Smooth muscle cell (in vitro differentiated cells): Measurements from ENCODE around the gene TENM3. TPM values are rescaled to one million over a fixed set of nuclear protein-coding genes. Genes with fewer than 3 reads are reported as not detected.
A peak's percentile ranks its signal among the peaks of the same experiment; 100 is the strongest.

ENCODE experiments used
- DNase-seq: peaks from one replicate; lab custom pipeline; 2025; ENCODE audit not compliant: unreplicated experiment; lab: John Stamatoyannopoulos, UW
- H2AFZ ChIP-seq: fragments of 200-600 bp; sonication (generic); 2 replicates; pipeline ENCODE4 v1.6.0; 2016; ENCODE audit warnings: antibody characterized with exemption, low read depth, mild to moderate bottlenecking
- H3F3A ChIP-seq: fragments of 200-600 bp; sonication (generic); 2 replicates; pipeline ENCODE4 v1.6.0; 2017; ENCODE audit warnings: antibody characterized with exemption, low read depth
- H3K27ac ChIP-seq: fragments of 200-600 bp; sonication (generic); 2 replicates; pipeline ENCODE4 v1.5.1; 2016; ENCODE audit warnings: low read depth, mild to moderate bottlenecking
- H3K27me3 ChIP-seq: fragments of 200-600 bp; sonication (generic); 2 replicates; pipeline ENCODE4 v1.6.1; 2016; ENCODE audit warnings: low read depth, mild to moderate bottlenecking
- H3K36me3 ChIP-seq: fragments of 200-600 bp; sonication (generic); 2 replicates; pipeline ENCODE4 v1.5.1; 2016; ENCODE audit warnings: low read depth
- H3K4me1 ChIP-seq: fragments of 200-600 bp; sonication (generic); 2 replicates; pipeline ENCODE4 v1.5.1; 2016; ENCODE audit warnings: low read depth
- H3K4me2 ChIP-seq: fragments of 200-600 bp; sonication (generic); 2 replicates; pipeline ENCODE4 v1.6.0; 2016; ENCODE audit warnings: mild to moderate bottlenecking
- H3K4me3 ChIP-seq: fragments of 200-600 bp; sonication (generic); 2 replicates; pipeline ENCODE4 v1.5.1; 2016; ENCODE audit warnings: mild to moderate bottlenecking
- H3K79me2 ChIP-seq: fragments of 200-600 bp; sonication (generic); 2 replicates; pipeline ENCODE4 v1.6.0; 2016; ENCODE audit warnings: low read depth, mild to moderate bottlenecking
- H3K9ac ChIP-seq: fragments of 200-600 bp; sonication (generic); 2 replicates; pipeline ENCODE4 v1.6.0; 2016; ENCODE audit warnings: low read depth
- H3K9me3 ChIP-seq: fragments of 200-600 bp; sonication (generic); replicated peaks from 2 replicates; pipeline ENCODE4 v1.5.1; 2016; ENCODE audit warnings: low read depth
- H4K20me1 ChIP-seq: fragments of 200-600 bp; sonication (generic); 2 replicates; pipeline ENCODE4 v1.6.0; 2016; ENCODE audit warnings: low read depth
- CTCF ChIP-seq: fragments of 200-600 bp; sonication (generic); IDR thresholded peaks from 2 replicates; pipeline ENCODE4 v1.5.1; 2017; ENCODE audit warnings: borderline replicate concordance, mild to moderate bottlenecking, antibody characterized with exemption; ENCODE audit not compliant: insufficient read depth, poor library complexity, severe bottlenecking
- WGBS: methylation state at CpG from one replicate; pipeline ENCODE4 v1.1.7; 2016; ENCODE audit warnings: low lambda C conversion rate; 5-methylcytosine and 5-hydroxymethylcytosine counted together
- polyA plus RNA-seq: library from polyadenylated mRNA; unstranded; fragments of >200 nt; fragmentation: Nextera tagmentation; extraction: Ambion mirVana; gene quantifications from 2 replicates; pipeline ENCODE4 v1.2.1, GENCODE V29; 2016
- total RNA-seq: library from RNA; depleted of rRNA; stranded (reverse); fragments of >200 nt; gene quantifications from 2 replicates; pipeline ENCODE4 v1.2.3, GENCODE V29; 2014

Gene TENM3
- total and polyA plus RNA-seq, 2 experiments from 2014 or later: 46.9 to 295 TPM

DNA sequence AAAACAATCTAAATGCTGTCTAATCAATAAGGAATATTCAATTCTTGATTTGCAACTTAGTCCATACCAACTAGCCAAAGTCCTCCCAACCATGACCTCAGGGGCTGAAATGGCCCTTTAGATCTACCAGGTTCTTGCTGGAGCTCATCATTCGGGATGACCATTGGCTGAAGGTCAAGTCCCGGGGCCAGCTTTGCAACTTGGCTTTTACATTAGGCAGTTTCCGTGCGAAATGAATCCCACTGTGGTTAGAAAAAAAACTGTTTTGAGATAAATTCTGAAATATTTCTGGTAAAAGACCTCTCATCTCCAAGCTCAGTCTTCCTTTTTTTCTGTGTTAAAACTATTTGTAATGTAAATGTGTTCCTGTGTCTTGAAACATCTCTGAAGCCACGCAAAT is 178.6 kb downstream of the TENM3 start:
- WGBS: 83% methylated on average over 5 of the region's 5 CpGs
- Histone ChIP-seq H4K20me1 (no peaks in the 10 kb centered on the region), H3K27ac (no peak overlapping the region), H3K79me2 (peaks cover 6% of the 10 kb centered on the region), H3K27me3 (no peaks in the 10 kb centered on the region), H3K4me3 (no peak overlapping the region), H3K4me1 (no peaks in the 10 kb centered on the region), H3K9ac (no peak overlapping the region), H3K9me3 (no peaks in the 10 kb centered on the region), H3K4me2 (no peak overlapping the region), H3K36me3 (no peaks in the 10 kb centered on the region), H3F3A (no peaks in the 10 kb centered on the region), H2AFZ (no peak overlapping the region)
- no peak for TF ChIP-seq CTCF
- no peak for DNase-seq

DNA sequence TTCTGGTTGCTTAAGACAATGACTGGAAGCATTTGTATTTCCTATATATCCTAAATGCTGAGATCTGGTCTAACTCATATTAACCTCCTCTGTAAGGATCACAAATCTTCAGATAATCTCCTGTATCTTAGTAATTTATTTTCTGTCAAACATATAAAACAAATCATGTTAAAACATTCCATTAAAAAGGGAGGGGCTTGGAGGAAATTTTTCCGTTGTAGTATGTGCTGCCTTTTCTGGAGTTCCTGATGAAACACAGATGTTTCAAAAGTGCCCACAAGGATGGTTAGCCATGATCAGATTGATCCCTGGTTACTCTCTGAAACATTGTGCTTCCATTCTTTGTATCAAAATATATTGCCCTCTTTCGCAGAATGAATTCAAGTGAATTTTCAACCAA is 182.1 kb downstream of the TENM3 start:
- TF ChIP-seq CTCF: no peak
- H3K79me2 ChIP-seq: peaks cover 6% of the 10 kb centered on the region
- H2AFZ ChIP-seq: no peak overlapping the region
- H3K27ac ChIP-seq: no peak overlapping the region
- H3K27me3 ChIP-seq: no peaks in the 10 kb centered on the region
- WGBS: 95% methylated on average over 2 of the region's 2 CpGs
- no peak overlapping the region for H3K4me3 ChIP-seq
- H4K20me1 ChIP-seq: no peaks in the 10 kb centered on the region
- no peak overlapping the region for H3K9ac ChIP-seq
- DNase-seq: no peak
- H3K36me3 ChIP-seq: no peaks in the 10 kb centered on the region
- no peaks in the 10 kb centered on the region for H3F3A ChIP-seq
- H3K4me1 ChIP-seq: no peaks in the 10 kb centered on the region
- H3K9me3 ChIP-seq: no peaks in the 10 kb centered on the region
- no peak overlapping the region for H3K4me2 ChIP-seq

DNA sequence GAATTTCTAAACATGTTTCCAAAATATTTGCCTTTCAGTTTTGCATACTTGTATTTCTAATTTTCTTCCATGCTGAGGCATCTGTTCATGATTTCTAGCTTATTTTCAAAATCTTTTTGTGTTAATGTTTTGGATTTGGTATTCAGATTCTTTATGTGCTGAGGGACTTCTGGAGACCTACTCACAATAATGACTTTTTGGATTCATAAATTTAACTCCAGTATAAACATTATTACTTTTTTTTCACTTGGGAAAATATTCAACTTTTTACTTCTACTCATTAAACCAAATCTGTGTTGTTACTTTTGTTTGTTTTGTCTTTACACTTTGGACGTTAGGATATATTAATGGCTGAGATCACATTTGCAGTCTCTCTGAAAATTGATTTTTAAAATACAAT is 183.7 kb downstream of the TENM3 start:
- no peak for DNase-seq
- Histone ChIP-seq H3K4me3 (no peak overlapping the region), H3K4me1 (no peaks in the 10 kb centered on the region), H3K36me3 (no peaks in the 10 kb centered on the region), H3K9ac (no peak overlapping the region), H3F3A (no peaks in the 10 kb centered on the region), H3K27ac (peak overlapping the region; percentile 7), H3K79me2 (peaks cover 6% of the 10 kb centered on the region), H3K4me2 (peak overlapping the region; percentile 44), H2AFZ (no peak overlapping the region), H3K9me3 (no peaks in the 10 kb centered on the region), H4K20me1 (no peaks in the 10 kb centered on the region), H3K27me3 (no peaks in the 10 kb centered on the region)
- TF ChIP-seq CTCF: no peak
- 89% methylated on average over 1 of the region's 1 CpG for WGBS

- no peaks in the 10 kb centered on the region for H3K4me1 ChIP-seq
- no peak for TF ChIP-seq CTCF
- peaks cover 6% of the 10 kb centered on the region for H3K79me2 ChIP-seq
- H3K9ac ChIP-seq: no peak overlapping the region
- H2AFZ ChIP-seq: no peak overlapping the region
- H3K36me3 ChIP-seq: peaks cover 5% of the 10 kb centered on the region
- no peaks in the 10 kb centered on the region for H3F3A ChIP-seq
- H3K27ac ChIP-seq: peak overlapping the region; percentile 14
- H3K4me3 ChIP-seq: no peak overlapping the region
- no peaks in the 10 kb centered on the region for H3K27me3 ChIP-seq
- no peaks in the 10 kb centered on the region for H3K9me3 ChIP-seq
- H4K20me1 ChIP-seq: no peaks in the 10 kb centered on the region
- 63% methylated on average over 2 of the region's 2 CpGs for WGBS
- no peak for DNase-seq
- H3K4me2 ChIP-seq: peak overlapping the region; percentile 44
Observed at GRCh38 chr4:182427554-182427953, 184.4 kb downstream of the TENM3 start.
